CD4-positive, CD25-positive, alpha-beta regulatory T cell (primary cell): Measurements from ENCODE around the gene KIF5C. TPM values are rescaled to one million over a fixed set of nuclear protein-coding genes. Genes with fewer than 3 reads are reported as not detected.
A peak's percentile ranks its signal among the peaks of the same experiment; 100 is the strongest.
"Not testable (repeated sequence)": the region's sequence is repeated elsewhere in the genome, so short reads cannot be mapped to it uniquely, and the experiment has no call there.

Experiments used
- ATAC-seq, 2 donors: fragments of 150-1000 bp; cut with Tn5 transposase; one replicate each; pipeline ENCODE4 v1.10.0; 2021; ENCODE audit warnings: low read depth in 2 of 2, moderate number of reproducible peaks in 2 of 2, moderate library complexity in 1 of 2
- DNase-seq, 3 donors: peaks; one replicate each; pipeline versions ENCODE4 v3.0.0 to v3.0.0-alpha.2; 2012 to 2022; ENCODE audit warnings: mixed read lengths in 1 of 3
- H3K27ac ChIP-seq: one replicate; pipeline ENCODE4 v1.7.0; 2013; ENCODE audit warnings: mild to moderate bottlenecking, low read length; ENCODE audit not compliant: insufficient read depth, poor library complexity, severe bottlenecking
- H3K27me3 ChIP-seq: one replicate; pipeline ENCODE4 v1.7.0; 2013; ENCODE audit warnings: low read length; ENCODE audit not compliant: control insufficient read depth, insufficient read depth
- H3K36me3 ChIP-seq: one replicate; pipeline ENCODE4 v1.7.0; 2013; ENCODE audit warnings: mild to moderate bottlenecking, low read length, moderate library complexity; ENCODE audit not compliant: control insufficient read depth, insufficient read depth
- H3K4me1 ChIP-seq: 2 replicates; pipeline ENCODE4 v1.7.0; 2013; ENCODE audit warnings: mild to moderate bottlenecking, low read length; ENCODE audit not compliant: insufficient read depth, control insufficient read depth, poor library complexity, severe bottlenecking
- H3K4me3 ChIP-seq: one replicate; pipeline ENCODE4 v1.7.0; 2013; ENCODE audit warnings: low read depth, mild to moderate bottlenecking, low read length, moderate library complexity
- H3K9me3 ChIP-seq, 2 experiments: 1 replicate in 1 of 2; 2 replicates in 1 of 2; pipeline ENCODE4 v1.7.0; 2013; ENCODE audit warnings: low read length in 2 of 2, mild to moderate bottlenecking in 1 of 2, moderate library complexity in 1 of 2; ENCODE audit not compliant: control insufficient read depth in 2 of 2
- H3K27ac Mint-ChIP-seq, 3 donors: one replicate each; pipeline ENCODE4 v1.8.0; 2020 to 2022; ENCODE audit warnings: mild to moderate bottlenecking in 3 of 3, mixed read lengths in 3 of 3, moderate library complexity in 2 of 3
- H3K27me3 Mint-ChIP-seq: one replicate; pipeline ENCODE4 v1.8.0; 2022; ENCODE audit warnings: mild to moderate bottlenecking, mixed read lengths
- H3K36me3 Mint-ChIP-seq: one replicate; pipeline ENCODE4 v1.8.0; 2020; ENCODE audit warnings: mixed read lengths
- H3K4me1 Mint-ChIP-seq, 4 donors: one replicate each; pipeline ENCODE4 v1.8.0; 2020 to 2022; ENCODE audit warnings: mixed read lengths in 4 of 4, mild to moderate bottlenecking in 1 of 4
- H3K4me3 Mint-ChIP-seq, 4 donors: one replicate each; pipeline ENCODE4 v1.8.0; 2020 to 2022; ENCODE audit warnings: mild to moderate bottlenecking in 4 of 4, mixed read lengths in 4 of 4, moderate library complexity in 3 of 4
- H3K9me3 Mint-ChIP-seq, 7 donors: one replicate each; pipeline ENCODE4 v1.8.0; 2020 to 2022; ENCODE audit warnings: mixed read lengths in 7 of 7, mild to moderate bottlenecking in 3 of 7, moderate library complexity in 2 of 7
- polyA plus RNA-seq, 4 donors: library from polyadenylated mRNA; unstranded; fragments of 300-500 nt; fragmentation: Illumina TruSeq; gene quantifications; one replicate each; pipeline ENCODE4 v1.2.3, GENCODE V29; 2021
- total RNA-seq: library from RNA; stranded (reverse); gene quantifications from one replicate; pipeline ENCODE4 v1.2.3, GENCODE V29; 2022

The KIF5C gene
- total and polyA plus RNA-seq, 5 donors from 2014 or later, result 0.54 to 7.7 (median 1.5) TPM

DNA sequence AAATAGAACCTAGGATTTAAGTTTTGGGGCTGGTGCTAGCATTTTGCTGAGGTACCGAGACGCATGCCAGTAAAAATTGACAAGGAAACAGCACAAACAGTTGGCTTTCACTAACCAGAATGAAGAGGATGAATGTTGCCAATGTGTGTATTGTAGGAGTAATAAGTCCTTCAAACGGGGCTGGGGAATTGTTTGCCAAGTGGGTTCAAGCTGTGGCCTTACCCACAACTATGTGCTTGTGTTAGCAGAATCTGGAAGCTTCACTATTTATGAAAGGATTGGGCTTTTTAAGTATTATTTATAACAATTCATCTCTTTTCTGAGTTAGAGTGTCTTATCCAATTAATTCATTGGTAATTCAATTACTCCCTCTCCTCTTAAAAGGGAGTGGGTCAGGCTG is 15.0 kb upstream of the KIF5C start:
- no peak overlapping the region for H3K27ac Mint-ChIP-seq
- no peak overlapping the region for H3K27ac ChIP-seq
- peaks cover 0 to 2% (median 0%) of the 10 kb centered on the region in 7 donors for H3K9me3 Mint-ChIP-seq
- no peak for DNase-seq
- peaks cover 23% of the 10 kb centered on the region for H3K27me3 Mint-ChIP-seq
- no peaks in the 10 kb centered on the region for H3K36me3 ChIP-seq
- H3K4me1 Mint-ChIP-seq, result no peaks in the 10 kb centered on the region
- no peaks in the 10 kb centered on the region for H3K36me3 Mint-ChIP-seq
- no peaks in the 10 kb centered on the region for H3K4me1 ChIP-seq
- H3K27me3 ChIP-seq, result peaks cover 9% of the 10 kb centered on the region
- no peaks in the 10 kb centered on the region for H3K9me3 ChIP-seq
- H3K4me3 Mint-ChIP-seq, result no peak overlapping the region
- no peak for ATAC-seq
- no peak overlapping the region for H3K4me3 ChIP-seq

DNA sequence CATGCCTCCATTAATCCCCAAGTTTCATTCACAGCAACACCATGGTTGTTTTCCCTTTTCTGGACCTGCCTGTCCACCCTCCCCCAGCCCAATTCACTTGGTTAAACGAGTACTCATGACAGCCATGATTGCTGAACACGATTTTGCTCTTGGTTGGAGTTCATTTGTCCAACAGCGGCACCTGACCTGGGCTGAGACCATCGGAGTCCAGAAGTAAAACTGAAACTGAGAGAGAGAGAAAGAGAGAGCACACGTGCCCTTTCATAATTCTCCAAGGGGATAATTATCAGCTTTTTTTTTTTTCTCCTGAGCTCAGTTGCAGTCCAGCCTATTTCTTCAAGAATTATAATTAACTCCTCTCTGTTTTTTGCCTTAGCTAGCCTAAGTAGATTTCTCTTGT is 13.7 kb upstream of the KIF5C start:
- no peaks in the 10 kb centered on the region for H3K4me1 ChIP-seq
- DNase-seq (no peak), ATAC-seq (no peak)
- no peak overlapping the region for H3K27ac ChIP-seq
- no peak overlapping the region for H3K4me3 ChIP-seq
- Mint-ChIP-seq H3K4me3 (no peak overlapping the region), H3K27ac (no peak overlapping the region), H3K4me1 (no peaks in the 10 kb centered on the region), H3K9me3 (peaks cover 0 to 2% (median 0%) of the 10 kb centered on the region in 7 donors), H3K27me3 (peaks cover 23% of the 10 kb centered on the region), H3K36me3 (no peaks in the 10 kb centered on the region)
- no peaks in the 10 kb centered on the region for H3K36me3 ChIP-seq
- no peaks in the 10 kb centered on the region for H3K9me3 ChIP-seq
- peaks cover 8% of the 10 kb centered on the region for H3K27me3 ChIP-seq

- ATAC-seq, H3K4me1 ChIP-seq, DNase-seq, H3K27me3 ChIP-seq, H3K4me3 ChIP-seq, H3K9me3 Mint-ChIP-seq, H3K27ac Mint-ChIP-seq, H3K4me3 Mint-ChIP-seq, H3K4me1 Mint-ChIP-seq, H3K36me3 ChIP-seq, H3K27ac ChIP-seq, H3K9me3 ChIP-seq, H3K36me3 Mint-ChIP-seq: not testable (repeated sequence)
- peaks cover 29% of the 10 kb centered on the region for H3K27me3 Mint-ChIP-seq
Observed at GRCh38 chr2:148862478-148862877, 12.5 kb upstream of the KIF5C start.

- H3K4me1 ChIP-seq, result no peaks in the 10 kb centered on the region
- no peak overlapping the region for H3K4me3 ChIP-seq
- H3K27me3 ChIP-seq, result peaks cover 25% of the 10 kb centered on the region
- H3K27ac ChIP-seq, result no peak overlapping the region
- no peak overlapping the region for H3K27ac Mint-ChIP-seq
- H3K9me3 ChIP-seq, result peaks cover 0 to 4% of the 10 kb centered on the region in 2 experiments
- no peaks in the 10 kb centered on the region for H3K4me1 Mint-ChIP-seq
- no peak overlapping the region for H3K4me3 Mint-ChIP-seq
- H3K36me3 ChIP-seq, result no peaks in the 10 kb centered on the region
- DNase-seq, result no peak
- no peak for ATAC-seq
- H3K36me3 Mint-ChIP-seq, result peaks cover 7% of the 10 kb centered on the region
- peaks cover 0 to 4% (median 2%) of the 10 kb centered on the region in 7 donors for H3K9me3 Mint-ChIP-seq
- H3K27me3 Mint-ChIP-seq, result peaks cover 44% of the 10 kb centered on the region
Observed at GRCh38 chr2:148865512-148865911, 9.5 kb upstream of the KIF5C start.

GRCh38 chr2:148866091-148866490 is 8.9 kb upstream of the KIF5C start:
- peaks cover 0 to 4% of the 10 kb centered on the region in 2 experiments for H3K9me3 ChIP-seq
- H3K27me3 Mint-ChIP-seq, result peaks cover 48% of the 10 kb centered on the region
- no peak overlapping the region for H3K27ac ChIP-seq
- no peaks in the 10 kb centered on the region for H3K36me3 ChIP-seq
- peaks cover 25% of the 10 kb centered on the region for H3K27me3 ChIP-seq
- DNase-seq, result no peak
- ATAC-seq, result no peak
- H3K36me3 Mint-ChIP-seq, result peaks cover 7% of the 10 kb centered on the region
- H3K4me1 Mint-ChIP-seq, result no peaks in the 10 kb centered on the region
- peaks cover 0 to 4% (median 2%) of the 10 kb centered on the region in 7 donors for H3K9me3 Mint-ChIP-seq
- H3K4me3 Mint-ChIP-seq, result no peak overlapping the region
- H3K4me3 ChIP-seq, result no peak overlapping the region
- no peaks in the 10 kb centered on the region for H3K4me1 ChIP-seq
- no peak overlapping the region for H3K27ac Mint-ChIP-seq

DNA sequence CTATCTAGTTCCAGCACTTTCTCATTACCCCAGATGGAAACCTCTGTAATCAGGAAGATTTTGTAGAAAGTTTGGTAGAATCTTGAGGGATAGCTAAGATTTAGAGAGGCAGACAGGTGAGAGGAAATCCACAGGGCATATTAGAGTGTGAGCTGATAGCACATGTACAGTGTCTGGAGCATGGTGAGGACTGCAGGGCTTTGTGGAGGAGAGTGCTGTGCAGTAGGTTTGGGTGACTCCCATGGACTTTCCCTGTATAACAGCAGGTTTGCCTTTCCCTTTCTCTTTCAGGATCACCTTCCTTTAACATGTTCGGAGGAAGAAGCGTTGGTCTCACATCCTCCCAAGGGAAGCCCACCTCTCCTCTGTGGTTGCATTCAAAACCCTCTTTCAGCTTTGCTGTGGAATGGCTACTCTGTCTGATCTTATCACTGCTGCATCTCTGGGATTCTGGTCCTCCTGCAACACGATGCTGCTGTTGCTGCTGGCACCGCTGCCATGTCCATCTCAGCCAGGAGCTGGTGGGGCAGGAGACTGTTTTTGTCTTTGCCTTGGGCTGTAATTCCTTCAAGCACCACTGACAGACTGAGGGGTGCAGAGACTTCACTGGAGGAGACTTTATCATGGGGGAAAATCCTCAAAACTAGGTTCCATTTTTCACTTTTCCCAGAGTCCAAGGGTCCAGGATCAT is 7.8 kb upstream of the KIF5C start:
- H3K4me3 ChIP-seq, result no peak overlapping the region
- Mint-ChIP-seq H3K27ac (no peak overlapping the region), H3K36me3 (peaks cover 7% of the 10 kb centered on the region), H3K27me3 (peaks cover 49% of the 10 kb centered on the region), H3K4me1 (no peaks in the 10 kb centered on the region), H3K9me3 (peaks cover 0 to 4% (median 2%) of the 10 kb centered on the region in 7 donors), H3K4me3 (no peak overlapping the region)
- H3K4me1 ChIP-seq, result no peaks in the 10 kb centered on the region
- DNase-seq, result no peak
- ATAC-seq, result no peak
- H3K27ac ChIP-seq, result no peak overlapping the region
- no peaks in the 10 kb centered on the region for H3K36me3 ChIP-seq
- H3K27me3 ChIP-seq, result peaks cover 27% of the 10 kb centered on the region
- peaks cover 0 to 4% of the 10 kb centered on the region in 2 experiments for H3K9me3 ChIP-seq

DNA sequence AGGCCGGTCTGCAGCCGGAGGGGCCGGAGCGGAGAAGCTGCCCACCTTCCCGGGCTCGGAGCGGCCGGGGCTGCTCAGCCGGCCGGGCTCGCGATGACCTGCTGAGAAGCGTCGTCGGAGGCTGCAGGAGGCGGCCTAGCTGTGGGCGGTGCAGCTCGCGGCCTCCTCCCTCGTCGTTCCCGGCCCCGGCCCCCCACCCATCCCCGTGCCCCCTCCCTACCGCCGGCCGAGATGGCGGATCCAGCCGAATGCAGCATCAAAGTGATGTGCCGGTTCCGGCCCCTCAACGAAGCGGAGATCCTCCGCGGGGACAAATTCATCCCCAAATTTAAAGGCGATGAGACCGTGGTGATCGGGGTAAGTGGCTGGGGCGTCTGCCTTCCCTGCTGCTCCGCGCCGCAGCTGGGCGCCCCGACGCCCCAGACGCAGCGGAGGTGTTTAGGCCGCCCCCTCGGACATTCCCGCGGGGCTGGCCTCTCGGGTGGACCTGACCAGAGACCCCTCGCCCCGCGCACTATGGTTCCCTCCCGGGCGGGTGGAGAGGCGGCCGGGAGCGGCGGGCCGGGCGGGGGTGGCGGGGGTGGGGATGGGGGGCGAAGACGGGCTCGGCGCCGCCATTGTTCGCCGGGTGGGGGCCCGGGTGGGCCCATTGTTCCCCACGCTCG is 492 bp downstream of the KIF5C start:
- peaks cover 13% of the 10 kb centered on the region for H3K4me1 ChIP-seq
- Mint-ChIP-seq H3K4me3 (peak overlapping the region; percentile 43 to 88 (median 77)), H3K27ac (no peak overlapping the region), H3K36me3 (peaks cover 1% of the 10 kb centered on the region), H3K9me3 (peaks cover 0 to 4% (median 0%) of the 10 kb centered on the region in 7 donors), H3K27me3 (peaks cover 72% of the 10 kb centered on the region), H3K4me1 (peaks cover 6 to 19% (median 15%) of the 10 kb centered on the region in 4 donors)
- H3K27me3 ChIP-seq, result peaks cover 9% of the 10 kb centered on the region
- no peak overlapping the region for H3K27ac ChIP-seq
- DNase-seq, result no peak
- peaks cover 1 to 2% of the 10 kb centered on the region in 2 experiments for H3K9me3 ChIP-seq
- peak in 1 of 2 donors; percentile 7 for ATAC-seq
- no peak overlapping the region for H3K4me3 ChIP-seq
- H3K36me3 ChIP-seq, result no peaks in the 10 kb centered on the region
